ENCODE results near the gene DPH2.

The DPH2 gene, protein sequence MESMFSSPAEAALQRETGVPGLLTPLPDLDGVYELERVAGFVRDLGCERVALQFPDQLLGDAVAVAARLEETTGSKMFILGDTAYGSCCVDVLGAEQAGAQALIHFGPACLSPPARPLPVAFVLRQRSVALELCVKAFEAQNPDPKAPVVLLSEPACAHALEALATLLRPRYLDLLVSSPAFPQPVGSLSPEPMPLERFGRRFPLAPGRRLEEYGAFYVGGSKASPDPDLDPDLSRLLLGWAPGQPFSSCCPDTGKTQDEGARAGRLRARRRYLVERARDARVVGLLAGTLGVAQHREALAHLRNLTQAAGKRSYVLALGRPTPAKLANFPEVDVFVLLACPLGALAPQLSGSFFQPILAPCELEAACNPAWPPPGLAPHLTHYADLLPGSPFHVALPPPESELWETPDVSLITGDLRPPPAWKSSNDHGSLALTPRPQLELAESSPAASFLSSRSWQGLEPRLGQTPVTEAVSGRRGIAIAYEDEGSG

DNA sequence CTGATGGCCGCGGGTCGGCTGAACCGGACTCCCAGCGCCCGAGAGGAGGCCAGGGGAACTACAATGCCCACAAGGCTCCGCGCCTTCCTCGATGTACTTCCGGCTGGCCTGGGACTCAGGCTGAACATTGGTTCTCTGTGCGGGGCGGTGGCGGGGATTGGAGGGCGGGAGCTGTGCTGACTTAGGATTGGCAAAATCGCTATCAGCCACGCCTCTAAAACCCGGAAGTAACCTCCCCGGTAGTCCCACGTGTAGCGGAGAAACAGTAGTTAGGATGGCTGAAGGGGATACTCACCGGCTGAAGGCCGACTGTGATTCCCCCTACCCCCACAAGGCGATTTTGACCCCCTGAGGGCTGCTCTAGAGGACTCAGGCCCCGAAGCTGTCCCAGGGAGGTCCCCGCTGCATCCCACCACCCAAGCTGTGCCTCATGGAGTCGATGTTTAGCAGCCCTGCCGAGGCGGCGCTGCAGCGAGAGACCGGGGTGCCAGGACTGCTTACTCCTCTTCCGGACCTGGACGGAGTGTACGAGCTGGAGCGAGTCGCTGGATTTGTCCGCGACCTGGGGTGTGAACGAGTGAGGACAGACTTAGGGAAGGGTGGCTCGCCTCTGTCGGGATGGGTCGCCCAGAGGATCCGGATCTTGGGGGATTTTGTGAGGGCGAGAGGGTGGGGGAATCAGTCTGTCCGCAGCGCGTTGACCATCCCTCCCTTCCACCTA is at the start of gene DPH2:
DPH2 (plus strand) TSS at position 265 of the 721 bp plus-strand sequence; CDS start at position 431, 166 bp downstream.
- TF ChIP-seq, protein P1, sequence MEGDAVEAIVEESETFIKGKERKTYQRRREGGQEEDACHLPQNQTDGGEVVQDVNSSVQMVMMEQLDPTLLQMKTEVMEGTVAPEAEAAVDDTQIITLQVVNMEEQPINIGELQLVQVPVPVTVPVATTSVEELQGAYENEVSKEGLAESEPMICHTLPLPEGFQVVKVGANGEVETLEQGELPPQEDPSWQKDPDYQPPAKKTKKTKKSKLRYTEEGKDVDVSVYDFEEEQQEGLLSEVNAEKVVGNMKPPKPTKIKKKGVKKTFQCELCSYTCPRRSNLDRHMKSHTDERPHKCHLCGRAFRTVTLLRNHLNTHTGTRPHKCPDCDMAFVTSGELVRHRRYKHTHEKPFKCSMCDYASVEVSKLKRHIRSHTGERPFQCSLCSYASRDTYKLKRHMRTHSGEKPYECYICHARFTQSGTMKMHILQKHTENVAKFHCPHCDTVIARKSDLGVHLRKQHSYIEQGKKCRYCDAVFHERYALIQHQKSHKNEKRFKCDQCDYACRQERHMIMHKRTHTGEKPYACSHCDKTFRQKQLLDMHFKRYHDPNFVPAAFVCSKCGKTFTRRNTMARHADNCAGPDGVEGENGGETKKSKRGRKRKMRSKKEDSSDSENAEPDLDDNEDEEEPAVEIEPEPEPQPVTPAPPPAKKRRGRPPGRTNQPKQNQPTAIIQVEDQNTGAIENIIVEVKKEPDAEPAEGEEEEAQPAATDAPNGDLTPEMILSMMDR (IDR thresholded peaks at IDR 0.05; ENCODE audit: insufficient read depth, low read length, missing control alignments) = no peak
- peak within 1 kb of the TSS; percentile 97 for H3K4me3 ChIP-seq (ENCODE audit: low read depth, low read length)
- CTCF ChIA-PET = interaction anchor here (1.0 to 8.7 kb wide), 5 partner anchors 11 to 205 kb away, joined by 3 to 71 read pairs (median 5); partner anchors contain the start of gene IPO13
- POLR2A ChIA-PET = interaction anchor here (0.6 to 1.0 kb wide), 2 partner anchors 9 to 838 kb away, joined by 4 read pairs; partner anchors contain the start of genes B4GALT2 and BTBD19
- peak; percentile 78 for DNase-seq (ENCODE audit: low read depth, low spot score)

DNA sequence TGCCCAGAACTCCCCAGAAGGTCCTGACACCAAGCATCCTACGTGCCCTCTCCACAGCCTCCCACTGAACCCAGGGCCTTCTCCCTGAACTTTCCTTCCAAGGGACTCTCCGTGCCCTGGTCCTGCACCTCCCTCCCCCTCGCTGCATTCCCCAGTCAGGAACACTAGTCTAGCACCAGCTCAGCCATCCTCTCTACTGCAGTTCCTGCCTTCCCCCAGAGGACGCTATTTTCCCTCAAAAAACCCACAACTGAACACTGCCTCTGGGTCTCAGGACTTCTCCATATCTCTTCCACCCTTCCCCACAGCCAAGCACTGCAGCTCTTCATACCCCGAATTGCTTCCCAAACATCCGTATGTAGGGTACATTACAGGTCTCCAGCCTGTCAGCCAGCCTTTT is 48.8 kb upstream of the DPH2 start:
- ChIA-PET CTCF (interaction anchor here (1.0 to 9.5 kb wide), 3 partner anchors 8 to 157 kb away, joined by 5 to 109 read pairs (median 6); partner anchors contain the start of gene ARTN), POLR2A (interaction anchor here (0.7 to 1.2 kb wide), 2 partner anchors 13 to 62 kb away, joined by 3 read pairs; partner anchors contain the start of gene ARTN)
- TF ChIP-seq, protein P1 (IDR thresholded peaks at IDR 0.05; ENCODE audit: insufficient read depth, low read length, missing control alignments) = no peak
- no peak for DNase-seq (ENCODE audit: low read depth, low spot score)
- no peak overlapping the region for H3K4me3 ChIP-seq (ENCODE audit: low read depth, low read length)

DNA sequence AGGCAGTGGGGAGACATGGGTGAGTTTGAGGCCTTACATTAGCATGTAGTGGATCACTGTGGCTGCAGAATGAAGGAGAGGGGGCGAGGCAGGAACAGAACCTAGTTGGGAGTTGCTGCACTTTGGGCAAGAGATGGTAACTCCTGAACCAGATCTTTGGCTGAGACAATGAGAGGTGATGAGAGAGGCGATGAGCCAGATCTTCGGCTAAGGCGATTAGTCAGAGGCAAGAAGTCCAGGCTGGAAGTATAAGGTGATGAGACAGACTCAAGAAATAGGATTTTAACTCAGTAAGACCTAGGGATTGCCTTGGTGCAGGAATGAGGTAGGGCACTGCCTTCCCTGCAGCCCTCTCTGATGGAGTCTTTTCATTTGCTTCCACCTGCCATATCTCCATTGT is 45.3 kb upstream of the DPH2 start:
- ChIA-PET POLR2A (no interaction called here), CTCF (interaction anchor here (0.5 to 9.5 kb wide), 3 partner anchors 10 to 210 kb away, joined by 3 to 109 read pairs (median 15); partner anchors contain the start of gene ARTN)
- TF ChIP-seq, protein P1 (IDR thresholded peaks at IDR 0.05; ENCODE audit: insufficient read depth, low read length, missing control alignments) = no peak
- no peak for DNase-seq (ENCODE audit: low read depth, low spot score)
- no peak overlapping the region for H3K4me3 ChIP-seq (ENCODE audit: low read depth, low read length)

DNA sequence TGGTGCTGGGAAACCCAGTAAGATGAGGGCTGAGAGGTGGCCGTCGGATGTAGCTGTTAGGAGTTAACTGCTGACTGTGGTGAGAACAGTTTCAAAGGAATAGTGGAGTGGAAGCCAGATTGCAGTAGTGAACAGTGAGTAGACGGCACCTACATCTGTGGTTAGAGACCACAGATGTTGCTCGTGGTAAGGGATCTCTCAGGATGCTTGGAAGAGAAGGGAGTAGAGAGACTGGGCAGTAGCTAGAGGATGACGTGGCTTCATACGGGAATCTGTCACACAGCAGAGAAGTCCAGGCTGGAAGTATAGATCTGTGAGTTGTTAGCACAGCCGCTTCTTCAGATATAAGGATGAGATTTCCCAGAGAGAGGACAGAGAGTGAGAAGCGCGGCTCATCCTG is 44.0 kb upstream of the DPH2 start:
- CTCF ChIA-PET = interaction anchor here (0.6 to 9.5 kb wide), 5 partner anchors 8 to 162 kb away, joined by 3 to 109 read pairs (median 4); partner anchors contain the start of gene ARTN
- DNase-seq (ENCODE audit: low read depth, low spot score) = no peak
- H3K4me3 ChIP-seq (ENCODE audit: low read depth, low read length) = no peak overlapping the region
- TF ChIP-seq, protein P1 (IDR thresholded peaks at IDR 0.05; ENCODE audit: insufficient read depth, low read length, missing control alignments) = no peak
- POLR2A ChIA-PET = no interaction called here

DNA sequence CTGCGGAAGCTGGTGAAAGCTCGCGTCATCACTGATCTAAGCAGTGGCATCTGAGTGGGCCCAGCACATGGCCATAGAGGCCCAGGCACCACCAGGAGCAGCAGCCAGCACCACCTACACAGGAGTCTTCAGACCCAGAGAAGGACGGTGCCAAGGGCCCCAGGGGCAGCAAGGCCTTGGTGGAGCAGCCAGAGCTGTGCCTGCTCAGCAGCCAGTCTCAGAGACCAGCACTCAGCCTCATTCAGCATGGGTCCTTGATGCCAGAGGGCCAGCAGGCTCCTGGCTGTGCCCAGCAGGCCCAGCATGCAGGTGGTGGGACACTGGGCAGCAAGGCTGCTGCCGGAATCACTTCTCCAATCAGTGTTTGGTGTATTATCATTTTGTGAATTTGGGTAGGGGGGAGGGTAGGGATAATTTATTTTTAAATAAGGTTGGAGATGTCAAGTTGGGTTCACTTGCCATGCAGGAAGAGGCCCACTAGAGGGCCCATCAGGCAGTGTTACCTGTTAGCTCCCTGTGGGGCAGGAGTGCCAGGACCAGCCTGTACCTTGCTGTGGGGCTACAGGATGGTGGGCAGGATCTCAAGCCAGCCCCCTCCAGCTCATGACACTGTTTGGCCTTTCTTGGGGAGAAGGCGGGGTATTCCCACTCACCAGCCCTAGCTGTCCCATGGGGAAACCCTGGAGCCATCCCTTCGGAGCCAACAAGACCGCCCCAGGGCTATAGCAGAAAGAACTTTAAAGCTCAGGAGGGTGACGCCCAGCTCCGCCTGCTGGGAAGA is 39.5 kb upstream of the DPH2 start:
- ChIA-PET CTCF (interaction anchor here (1.0 to 14.4 kb wide), 6 partner anchors 10 to 168 kb away, joined by 3 to 1004 read pairs (median 5); partner anchors contain the start of gene IPO13), POLR2A (interaction anchor here (0.6 kb wide), 1 partner anchor 16 kb away, joined by 3 read pairs; no protein-coding TSS in a partner anchor)
- H3K4me3 ChIP-seq (ENCODE audit: low read depth, low read length) = no peak overlapping the region
- TF ChIP-seq, protein P1 (IDR thresholded peaks at IDR 0.05; ENCODE audit: insufficient read depth, low read length, missing control alignments) = no peak
- no peak for DNase-seq (ENCODE audit: low read depth, low spot score)

Data from AG04449 (cell line).